Fibroblast of lung (primary cell): ENCODE results near the gene NTRK3. TPM values are rescaled to one million over a fixed set of nuclear protein-coding genes. Genes with fewer than 3 reads are reported as not detected.
A peak's percentile ranks its signal among the peaks of the same experiment; 100 is the strongest.

Source experiments
- DNase-seq, 2 donors: peaks; one replicate each; pipeline versions ENCODE4 v3.0.0 to v3.0.0-alpha.2; 2010; ENCODE audit warnings: low read depth in 2 of 2
- H2AFZ ChIP-seq: 2 replicates; pipeline ENCODE4 v1.5.1; 2012; ENCODE audit warnings: low read length, control low read depth, inconsistent platforms
- H3K27ac ChIP-seq: 2 replicates; pipeline ENCODE4 v1.5.1; 2011; ENCODE audit warnings: low read length, control low read depth; ENCODE audit not compliant: insufficient read depth
- H3K27me3 ChIP-seq: 2 replicates; pipeline ENCODE4 v1.5.1; 2011; ENCODE audit warnings: mild to moderate bottlenecking, low read length; ENCODE audit not compliant: control insufficient read depth, insufficient read depth
- H3K36me3 ChIP-seq: 2 replicates; pipeline ENCODE4 v1.5.1; 2011; ENCODE audit warnings: low read length; ENCODE audit not compliant: control insufficient read depth, insufficient read depth
- H3K4me1 ChIP-seq: 2 replicates; pipeline ENCODE4 v1.5.1; 2011; ENCODE audit warnings: low read length; ENCODE audit not compliant: control insufficient read depth, insufficient read depth; ENCODE audit errors: extremely low read depth
- H3K4me2 ChIP-seq: 2 replicates; pipeline ENCODE4 v1.5.1; 2011; ENCODE audit warnings: low read length, control low read depth; ENCODE audit not compliant: insufficient read depth; ENCODE audit errors: extremely low read depth
- H3K4me3 ChIP-seq, 4 experiments: fragments of 200-600 bp in 1 of 4; sonication (generic) in 1 of 4; replicated peaks in 1 of 4; 2 replicates each; pipeline ENCODE4 v1.5.1; 2011 to 2016; ENCODE audit warnings: low read length in 4 of 4, low read depth in 3 of 4, mild to moderate bottlenecking in 3 of 4, control low read depth in 2 of 4, inconsistent platforms in 1 of 4, mixed read lengths in 1 of 4; ENCODE audit not compliant: insufficient read depth in 1 of 4; ENCODE audit errors: control extremely low read depth in 1 of 4
- H3K79me2 ChIP-seq: 2 replicates; pipeline ENCODE4 v1.5.1; 2012; ENCODE audit warnings: mild to moderate bottlenecking, low read length, inconsistent platforms; ENCODE audit not compliant: control insufficient read depth, insufficient read depth
- H3K9ac ChIP-seq: 2 replicates; pipeline ENCODE4 v1.5.1; 2011; ENCODE audit warnings: mild to moderate bottlenecking, low read length, control low read depth; ENCODE audit not compliant: insufficient read depth
- H3K9me3 ChIP-seq: 2 replicates; pipeline ENCODE4 v1.5.1; 2012; ENCODE audit warnings: low read depth, low read length; ENCODE audit not compliant: control insufficient read depth, insufficient read depth
- H4K20me1 ChIP-seq: 2 replicates; pipeline ENCODE4 v1.5.1; 2011; ENCODE audit warnings: low read length; ENCODE audit not compliant: control insufficient read depth, insufficient read depth; ENCODE audit errors: extremely low read depth
- EZH2 ChIP-seq: IDR thresholded peaks from 2 replicates; pipeline ENCODE4 v1.5.1; 2012; ENCODE audit warnings: low read length, control low read depth, mild to moderate bottlenecking; ENCODE audit errors: missing control alignments
- polyA plus RNA-seq, 2 donors: library from polyadenylated mRNA; depleted of rRNA in 1 of 2; stranded (reverse) in 1 of 2; unstranded in 1 of 2; fragments of >200 nt; gene quantifications; 2 replicates each; pipeline ENCODE4 v1.2.1, GENCODE V29; 2011 to 2012; ENCODE audit warnings: missing spikeins in 1 of 2
- total RNA-seq: library from RNA; depleted of rRNA; stranded (reverse); fragments of >200 nt; gene quantifications from 2 replicates; pipeline ENCODE4 v1.2.1, GENCODE V29; 2014
- TF ChIP-seq, protein P1 (sequence below), 2 donors: IDR thresholded peaks in 1 of 2; conservative IDR thresholded peaks in 1 of 2; 1 replicate in 1 of 2; 2 replicates in 1 of 2; pipeline ENCODE4 v1.5.1; 2011 to 2012; ENCODE audit warnings: low read length in 2 of 2, control low read depth in 1 of 2, inconsistent platforms in 1 of 2, low read depth in 1 of 2, mild to moderate bottlenecking in 1 of 2

The NTRK3 gene
- total and polyA plus RNA-seq, 2 donors (not counting 1 experiment from before 2014, with no cell fraction given): 0.06 TPM; not detected in 1

DNA sequence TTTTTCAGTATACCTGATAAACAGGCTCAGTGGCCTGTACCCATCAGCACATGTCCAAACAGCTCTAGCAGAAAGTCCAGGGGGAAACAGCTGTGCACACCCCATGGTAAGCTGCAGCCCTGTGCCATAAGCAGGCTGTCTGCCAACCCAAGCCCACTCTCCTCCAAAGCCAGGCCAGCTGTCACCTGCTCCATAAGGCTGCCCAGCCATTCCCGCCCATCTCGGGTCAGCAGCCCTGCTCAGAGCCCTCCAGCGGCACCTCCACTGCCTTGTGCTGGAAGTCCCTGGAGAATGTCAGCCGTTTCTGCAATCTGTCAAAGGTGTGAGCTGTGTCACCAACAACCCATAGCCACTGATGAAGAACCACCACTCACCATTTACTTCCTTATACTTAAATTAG is 82.0 kb downstream of the NTRK3 start:
- no peaks in the 10 kb centered on the region for H3K79me2 ChIP-seq
- no peak overlapping the region for H2AFZ ChIP-seq
- no peaks in the 10 kb centered on the region for H4K20me1 ChIP-seq
- H3K9me3 ChIP-seq: no peaks in the 10 kb centered on the region
- no peak for DNase-seq
- no peak overlapping the region for H3K4me2 ChIP-seq
- no peak overlapping the region for H3K9ac ChIP-seq
- no peak overlapping the region for H3K27ac ChIP-seq
- H3K4me3 ChIP-seq: no peak overlapping the region
- no peaks in the 10 kb centered on the region for H3K4me1 ChIP-seq
- H3K36me3 ChIP-seq: no peaks in the 10 kb centered on the region
- TF ChIP-seq, protein P1, sequence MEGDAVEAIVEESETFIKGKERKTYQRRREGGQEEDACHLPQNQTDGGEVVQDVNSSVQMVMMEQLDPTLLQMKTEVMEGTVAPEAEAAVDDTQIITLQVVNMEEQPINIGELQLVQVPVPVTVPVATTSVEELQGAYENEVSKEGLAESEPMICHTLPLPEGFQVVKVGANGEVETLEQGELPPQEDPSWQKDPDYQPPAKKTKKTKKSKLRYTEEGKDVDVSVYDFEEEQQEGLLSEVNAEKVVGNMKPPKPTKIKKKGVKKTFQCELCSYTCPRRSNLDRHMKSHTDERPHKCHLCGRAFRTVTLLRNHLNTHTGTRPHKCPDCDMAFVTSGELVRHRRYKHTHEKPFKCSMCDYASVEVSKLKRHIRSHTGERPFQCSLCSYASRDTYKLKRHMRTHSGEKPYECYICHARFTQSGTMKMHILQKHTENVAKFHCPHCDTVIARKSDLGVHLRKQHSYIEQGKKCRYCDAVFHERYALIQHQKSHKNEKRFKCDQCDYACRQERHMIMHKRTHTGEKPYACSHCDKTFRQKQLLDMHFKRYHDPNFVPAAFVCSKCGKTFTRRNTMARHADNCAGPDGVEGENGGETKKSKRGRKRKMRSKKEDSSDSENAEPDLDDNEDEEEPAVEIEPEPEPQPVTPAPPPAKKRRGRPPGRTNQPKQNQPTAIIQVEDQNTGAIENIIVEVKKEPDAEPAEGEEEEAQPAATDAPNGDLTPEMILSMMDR (conservative IDR thresholded peaks at IDR 0.05 in 1 of 2, IDR thresholded peaks at IDR 0.05 in 1 of 2; ENCODE audit: low read depth in 1 of 2, low read length in 2 of 2): no peak
- TF ChIP-seq EZH2: no peak
- no peaks in the 10 kb centered on the region for H3K27me3 ChIP-seq

DNA sequence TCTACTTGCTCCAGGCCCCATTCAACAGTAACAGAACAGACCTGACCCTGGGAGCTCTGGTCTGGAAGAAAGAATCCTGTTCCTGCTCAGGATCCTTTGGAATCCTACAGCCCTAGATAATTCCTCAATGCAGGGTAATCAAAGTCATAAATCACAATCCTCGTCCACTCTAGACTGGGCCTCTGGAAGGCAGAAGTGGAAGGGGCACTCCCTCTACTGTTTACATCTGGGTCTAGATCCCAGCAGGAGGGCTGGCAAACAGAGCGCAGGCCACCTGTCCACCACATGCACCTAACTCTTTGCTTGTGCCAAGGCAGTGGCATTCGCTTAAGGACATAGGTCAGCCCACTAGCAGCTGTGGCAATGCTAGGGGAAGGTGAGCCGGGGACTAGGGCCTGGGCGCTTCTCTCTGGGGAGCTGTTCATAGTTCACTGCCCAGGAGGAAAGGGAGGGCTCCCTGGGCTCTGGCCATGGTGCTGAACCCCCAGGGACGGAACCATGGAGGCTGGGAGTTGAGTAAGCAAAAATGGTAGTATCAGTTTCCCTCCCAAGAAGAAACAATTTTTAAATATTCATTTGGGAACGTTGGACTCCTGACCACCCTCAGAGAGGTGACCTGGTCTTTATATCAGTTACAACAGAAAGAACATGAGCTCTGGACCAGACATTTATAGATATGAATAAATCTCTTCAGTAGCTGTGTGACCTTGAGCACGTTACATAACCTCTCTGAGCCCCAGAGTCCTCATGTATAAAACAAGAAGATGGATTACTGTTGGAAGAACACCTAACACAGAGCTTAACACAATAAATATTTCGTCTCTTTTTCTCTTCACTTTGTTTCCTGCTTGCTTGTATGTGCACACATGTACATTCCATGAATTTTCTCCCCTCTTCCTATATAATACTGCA is 90.2 kb downstream of the NTRK3 start:
- DNase-seq: peak in 1 of 2 donors; percentile 33
- TF ChIP-seq, protein P1 (conservative IDR thresholded peaks at IDR 0.05 in 1 of 2, IDR thresholded peaks at IDR 0.05 in 1 of 2; ENCODE audit: low read depth in 1 of 2, low read length in 2 of 2): no peak
- no peak for TF ChIP-seq EZH2
- Histone ChIP-seq H3K36me3 (no peaks in the 10 kb centered on the region), H3K9ac (no peak overlapping the region), H3K9me3 (no peaks in the 10 kb centered on the region), H3K4me3 (no peak overlapping the region), H3K27me3 (no peaks in the 10 kb centered on the region), H3K27ac (no peak overlapping the region), H2AFZ (no peak overlapping the region), H4K20me1 (no peaks in the 10 kb centered on the region), H3K4me1 (no peaks in the 10 kb centered on the region), H3K79me2 (no peaks in the 10 kb centered on the region), H3K4me2 (no peak overlapping the region)

DNA sequence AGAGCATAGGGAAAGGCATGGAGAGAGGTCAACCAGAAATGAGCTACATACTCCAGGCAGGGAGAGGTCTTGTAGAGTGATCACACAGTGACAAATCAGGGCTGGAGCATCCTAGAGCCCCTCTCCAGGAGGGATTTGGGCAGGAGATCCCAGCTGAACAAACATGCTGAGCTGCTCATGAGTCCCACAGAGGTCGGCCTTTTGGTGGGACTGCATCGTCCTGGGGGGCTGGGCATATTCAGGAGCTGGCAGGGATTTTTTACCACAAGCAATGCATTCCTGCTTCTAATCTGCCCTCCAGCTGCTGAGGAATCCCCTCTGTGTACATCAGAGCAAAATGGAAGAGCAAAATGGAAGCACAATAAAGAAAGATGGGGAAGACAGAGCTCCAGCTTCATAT is 94.9 kb downstream of the NTRK3 start:
- Histone ChIP-seq H3K9ac (no peak overlapping the region), H3K9me3 (no peaks in the 10 kb centered on the region), H3K4me2 (no peak overlapping the region), H3K4me3 (no peak overlapping the region), H3K4me1 (no peaks in the 10 kb centered on the region), H3K27me3 (no peaks in the 10 kb centered on the region), H3K27ac (no peak overlapping the region), H2AFZ (no peak overlapping the region), H3K36me3 (no peaks in the 10 kb centered on the region), H3K79me2 (no peaks in the 10 kb centered on the region), H4K20me1 (no peaks in the 10 kb centered on the region)
- no peak for TF ChIP-seq EZH2
- TF ChIP-seq, protein P1 (conservative IDR thresholded peaks at IDR 0.05 in 1 of 2, IDR thresholded peaks at IDR 0.05 in 1 of 2; ENCODE audit: low read depth in 1 of 2, low read length in 2 of 2): no peak
- peak in 1 of 2 donors; percentile 18 for DNase-seq
